K562 (cell line): ENCODE results near the gene ZPLD1. TPM values are rescaled to one million over a fixed set of nuclear protein-coding genes. Genes with fewer than 3 reads are reported as not detected.

ENCODE experiments used
- ATAC-seq: fragments of 200-7000 bp; cut with Tn5 transposase; 3 replicates; pipeline ENCODE4 v1.9.1; 2020; ENCODE audit warnings: moderate library complexity
- BruUV-seq: library from RNA; stranded (reverse); fragments of 400-500 nt; replicated peaks from 2 replicates; lab custom pipeline; 2021; lab: Mats Ljungman, UMichigan
- CTCF ChIA-PET: fragments of 300-600 bp; formaldehyde crosslinking; extraction: SDS; loops from one replicate; lab custom pipeline; 2021; ENCODE audit warnings: low intra/inter-chr PET ratio; lab: Yijun Ruan, JAX
- POLR2A ChIA-PET: fragments of 300-600, 350-650 bp; sonication (Branson Sonifier 250); formaldehyde crosslinking; extraction: SDS; loops from one replicate; lab custom pipeline; 2021; ENCODE audit warnings: antibody characterized with exemption, inconsistent platforms; lab: Yijun Ruan, JAX
- DNase-seq, 4 experiments: peaks; one replicate each; pipeline versions ENCODE4 v3.0.0 to v3.0.0-alpha.2; 2011 to 2018; ENCODE audit warnings: low spot score in 3 of 4, mixed read lengths in 3 of 4; ENCODE audit errors: extremely low read depth in 1 of 4
- FAIRE-seq: peaks from 2 replicates; lab custom pipeline; 2011; peaks lifted over from hg19 to GRCh38; lab: Jason Lieb, UNC
- H2AFZ ChIP-seq: 2 replicates; pipeline ENCODE4 v1.6.0; 2011; ENCODE audit warnings: low read depth, low read length, control low read depth, inconsistent platforms
- H3K27ac ChIP-seq: fragments of 200-600 bp; 3 replicates; pipeline ENCODE4 v1.8.0; 2011; ENCODE audit warnings: low read depth, mild to moderate bottlenecking, control low read depth, inconsistent platforms, low read length, moderate library complexity, mixed read lengths; ENCODE audit errors: extremely low read depth
- H3K27me3 ChIP-seq, 2 experiments: fragments of 300-600 bp in 1 of 2; 2 replicates in 1 of 2; 3 replicates in 1 of 2; pipeline versions ENCODE4 v1.6.0 to v1.8.0; 2011; ENCODE audit warnings: inconsistent platforms in 2 of 2, low read length in 2 of 2, mild to moderate bottlenecking in 1 of 2, mixed read lengths in 1 of 2, moderate library complexity in 1 of 2; ENCODE audit not compliant: control insufficient read depth in 2 of 2, insufficient read depth in 2 of 2
- H3K36me3 ChIP-seq: fragments of 300-600 bp; 3 replicates; pipeline ENCODE4 v1.8.0; 2011; ENCODE audit warnings: mild to moderate bottlenecking, low read length, inconsistent platforms; ENCODE audit not compliant: control insufficient read depth, insufficient read depth
- H3K4me1 ChIP-seq, 2 experiments: fragments of 200-600 bp in 1 of 2; replicated peaks in 1 of 2; 2 replicates in 1 of 2; 3 replicates in 1 of 2; pipeline versions ENCODE4 v1.5.1 to v1.8.0; 2011; ENCODE audit warnings: inconsistent platforms in 2 of 2, low read length in 2 of 2, mild to moderate bottlenecking in 1 of 2, mixed read lengths in 1 of 2, moderate library complexity in 1 of 2; ENCODE audit not compliant: control insufficient read depth in 2 of 2, insufficient read depth in 2 of 2
- H3K4me2 ChIP-seq: 2 replicates; pipeline ENCODE4 v1.6.1; 2011; ENCODE audit warnings: low read length, control low read depth, inconsistent platforms, mixed read lengths; ENCODE audit not compliant: insufficient read depth
- H3K4me3 ChIP-seq: fragments of 200-600 bp; sonication (generic), shearing (Covaris generic); 2 replicates; pipeline ENCODE4 v1.5.1; 2016; ENCODE audit warnings: control low read depth, inconsistent platforms
- H3K79me2 ChIP-seq: fragments of 200-600 bp; 3 replicates; pipeline ENCODE4 v1.8.0; 2011; ENCODE audit warnings: low read length, inconsistent platforms; ENCODE audit not compliant: control insufficient read depth, insufficient read depth
- H3K9ac ChIP-seq, 2 experiments: 2 replicates each; pipeline versions ENCODE4 v1.6.0 to v1.6.1; 2011; ENCODE audit warnings: low read depth in 2 of 2, low read length in 2 of 2, control low read depth in 1 of 2, inconsistent platforms in 1 of 2, mild to moderate bottlenecking in 1 of 2, mixed read lengths in 1 of 2; ENCODE audit not compliant: insufficient read depth in 1 of 2
- H3K9me1 ChIP-seq: one replicate; pipeline ENCODE4 v1.6.0; 2011; ENCODE audit warnings: inconsistent platforms, mild to moderate bottlenecking, low read length, moderate library complexity; ENCODE audit not compliant: control insufficient read depth, insufficient read depth
- H3K9me3 ChIP-seq: replicated peaks from 2 replicates; pipeline ENCODE4 v1.5.1; 2011; ENCODE audit warnings: low read depth, low read length, inconsistent platforms; ENCODE audit not compliant: control insufficient read depth, insufficient read depth
- H4K20me1 ChIP-seq: replicated peaks from 2 replicates; pipeline ENCODE4 v1.6.1; 2011; ENCODE audit warnings: low read length, inconsistent platforms, mixed read lengths; ENCODE audit not compliant: control insufficient read depth, insufficient read depth
- CBFA2T3 ChIP-seq: fragments of 450-650 bp; IDR thresholded peaks from 2 replicates; pipeline ENCODE4 v1.6.1; 2017
- CHD7 ChIP-seq: fragments of 200-600 bp; sonication (generic); IDR thresholded peaks from one replicate; pipeline ENCODE4 v1.6.1; 2012; ENCODE audit warnings: mild to moderate bottlenecking, low read depth, low read length, inconsistent platforms
- HDAC6 ChIP-seq: IDR thresholded peaks from 2 replicates; pipeline ENCODE4 v1.6.1; 2012; ENCODE audit warnings: low read depth, mild to moderate bottlenecking, control low read depth, inconsistent platforms, low read length, moderate library complexity
- ILK ChIP-seq: fragments of 450-650 bp; IDR thresholded peaks from 2 replicates; pipeline ENCODE4 v1.6.1; 2016; ENCODE audit warnings: missing genetic modification characterization, low read depth, mild to moderate bottlenecking, missing compliant biosample characterization, moderate library complexity, borderline replicate concordance
- IRF1 ChIP-seq: sonication (generic); formaldehyde crosslinking; IDR thresholded peaks from 2 replicates; pipeline ENCODE4 v1.8.0; 2022; ENCODE audit warnings: missing genetic modification reagents, mild to moderate bottlenecking, borderline replicate concordance
- PTRF ChIP-seq: fragments of 450-650 bp; IDR thresholded peaks from 2 replicates; pipeline ENCODE4 v1.6.1; 2016; ENCODE audit warnings: mild to moderate bottlenecking, missing genetic modification characterization, missing compliant biosample characterization
- SP1 ChIP-seq: sonication (generic); formaldehyde crosslinking; IDR thresholded peaks from 2 replicates; pipeline ENCODE4 v1.8.1; 2022; ENCODE audit warnings: mild to moderate bottlenecking, missing genetic modification reagents
- SUPT5H ChIP-seq: fragments of 450-650 bp; IDR thresholded peaks from 2 replicates; pipeline ENCODE4 v1.6.1; 2016
- THRAP3 ChIP-seq: fragments of 450-650 bp; IDR thresholded peaks from 2 replicates; pipeline ENCODE4 v1.6.1; 2016; ENCODE audit warnings: mild to moderate bottlenecking, inconsistent platforms, borderline replicate concordance
- XRCC4 ChIP-seq: IDR thresholded peaks from one replicate; pipeline ENCODE4 v1.6.1; 2011; ENCODE audit not compliant: insufficient read depth, insufficient read length; ENCODE audit errors: extremely low read depth
- ZNF253 ChIP-seq: fragments of 250-450 bp; sonication (Bioruptor Pico); conservative IDR thresholded peaks from 2 replicates; pipeline ENCODE4 v1.6.1; 2021; ENCODE audit warnings: mild to moderate bottlenecking
- ZNF354B ChIP-seq: fragments of 250-450 bp; sonication (Bioruptor Pico); IDR thresholded peaks from 2 replicates; pipeline ENCODE4 v1.4.0; 2020
- ZNF384 ChIP-seq: IDR thresholded peaks from 2 replicates; pipeline ENCODE4 v1.6.1; 2012; ENCODE audit warnings: low read depth, low read length, improper control_type of control experiment
- ZNF766 ChIP-seq: fragments of 200-800 bp; sonication (Bioruptor generic); conservative IDR thresholded peaks from 2 replicates; pipeline ENCODE4 v1.6.1; 2016; ENCODE audit warnings: missing genetic modification characterization, missing compliant biosample characterization
- in situ Hi-C: fragments of 300-500 bp; cut with MboI; formaldehyde crosslinking; loops from 4 replicates; pipeline ENCODE4 v1.15.0; 2018; ENCODE audit warnings: inconsistent platforms, mixed read lengths
- intact Hi-C: fragments of 100-400 bp; cut with micrococcal nuclease; formaldehyde crosslinking; loops from 2 replicates; pipeline ENCODE4 v1.14.2; 2022
- polyA plus RNA-seq, 8 experiments: library from polyadenylated mRNA; depleted of rRNA in 4 of 8; stranded (reverse) in 5 of 8; unstranded in 3 of 8; fragments of >200 nt; fragmentation: Nextera tagmentation in 2 of 8; fragmentation: Illumina TruSeq in 1 of 8; extraction: Ambion mirVana in 2 of 8; extraction: Trizol in 1 of 8; gene quantifications; 2 replicates each; pipeline versions ENCODE4 v1.2.1 to v1.2.3, GENCODE V29; 2011 to 2014; ENCODE audit warnings: inconsistent platforms in 1 of 8, missing spikeins in 1 of 8
- total RNA-seq, 7 experiments: library from RNA; depleted of rRNA in 6 of 7; stranded (reverse); fragments of >200 nt in 6 of 7; fragmentation: Illumina TruSeq in 2 of 7; extraction: Trizol in 2 of 7; gene quantifications; 2 replicates each; pipeline versions ENCODE4 v1.2.1 to v1.2.3, GENCODE V29; 2011 to 2021; ENCODE audit warnings: low replicate concordance in 1 of 7

ZPLD1 gene
- total and polyA plus RNA-seq, 9 of the 15 experiments (the other 6 are each of a cell fraction or from before 2014, with no cell fraction given): 0.03 to 0.10 (median 0.04) TPM; not detected in 6

GRCh38 chr3:102410616-102411015 lies 24.2 kb upstream of the ZPLD1 start:
- Histone ChIP-seq H2AFZ (no peak overlapping the region), H3K27me3 (no peaks in the 10 kb centered on the region), H3K27ac (no peak overlapping the region), H3K4me2 (no peak overlapping the region), H3K36me3 (no peaks in the 10 kb centered on the region), H3K9me1 (no peaks in the 10 kb centered on the region), H4K20me1 (no peaks in the 10 kb centered on the region), H3K4me3 (no peak overlapping the region), H3K9me3 (no peaks in the 10 kb centered on the region), H3K4me1 (no peaks in the 10 kb centered on the region), H3K9ac (no peak overlapping the region), H3K79me2 (no peaks in the 10 kb centered on the region)
- DNase-seq (no peak), FAIRE-seq (no peak), ATAC-seq (no peak)
- in situ Hi-C loops (no loop called here), intact Hi-C loops (no loop called here)
- POLR2A ChIA-PET: no interaction called here
- CTCF ChIA-PET: no interaction called here
- BruUV-seq: no TSS peak
- TF ChIP-seq ZNF253 (CRISPR knock-in tag): no peak
- TF ChIP-seq SP1: no peak
- no peak for TF ChIP-seq ZNF766 (CRISPR knock-in tag)
- no peak for TF ChIP-seq SUPT5H
- TF ChIP-seq XRCC4: no peak
- TF ChIP-seq ILK (tag): no peak
- TF ChIP-seq THRAP3: no peak
- TF ChIP-seq CBFA2T3: no peak
- no peak for TF ChIP-seq ZNF354B (CRISPR knock-in tag)
- no peak for TF ChIP-seq HDAC6
- TF ChIP-seq CHD7: no peak
- TF ChIP-seq PTRF (tag): no peak
- TF ChIP-seq IRF1 (CRISPR knock-in tag): no peak
- TF ChIP-seq ZNF384: no peak
